CD14-positive monocyte (primary cell): ENCODE data around the gene TEN1. TPM values are rescaled to one million over a fixed set of nuclear protein-coding genes. Genes with fewer than 3 reads are reported as not detected.

Experiments
- DNase-seq, 3 donors: peaks; one replicate each; pipeline ENCODE4 v3.0.0-alpha.2; 2011 to 2022
- H2AFZ ChIP-seq: 2 replicates; pipeline ENCODE4 v1.6.0; 2012; ENCODE audit warnings: mild to moderate bottlenecking, low read depth, low read length, inconsistent platforms; ENCODE audit not compliant: insufficient read depth, poor library complexity, severe bottlenecking
- H3K27ac ChIP-seq, 2 donors: 1 replicate in 1 of 2; 2 replicates in 1 of 2; pipeline ENCODE4 v1.5.1; 2012 to 2013; ENCODE audit warnings: low read length in 2 of 2, control low read depth in 1 of 2, inconsistent platforms in 1 of 2, low read depth in 1 of 2, mild to moderate bottlenecking in 1 of 2
- H3K27me3 ChIP-seq, 2 donors: one replicate each; pipeline versions ENCODE4 v1.6.0 to v1.6.1; 2011 to 2013; ENCODE audit warnings: low read length in 2 of 2; ENCODE audit not compliant: control insufficient read depth in 2 of 2, insufficient read depth in 2 of 2
- H3K36me3 ChIP-seq, 2 donors: replicated peaks in 1 of 2; 1 replicate in 1 of 2; 2 replicates in 1 of 2; pipeline versions ENCODE4 v1.5.1 to v1.6.1; 2012 to 2013; ENCODE audit warnings: low read length in 2 of 2, control low read depth in 1 of 2, inconsistent platforms in 1 of 2, mild to moderate bottlenecking in 1 of 2; ENCODE audit not compliant: insufficient read depth in 2 of 2, control insufficient read depth in 1 of 2
- H3K4me1 ChIP-seq, 2 donors: 1 replicate in 1 of 2; 2 replicates in 1 of 2; pipeline versions ENCODE4 v1.5.1 to v1.6.1; 2012 to 2013; ENCODE audit warnings: low read length in 2 of 2, control low read depth in 1 of 2, inconsistent platforms in 1 of 2, mild to moderate bottlenecking in 1 of 2, moderate library complexity in 1 of 2; ENCODE audit not compliant: insufficient read depth in 2 of 2, control insufficient read depth in 1 of 2
- H3K4me2 ChIP-seq: replicated peaks from 2 replicates; pipeline ENCODE3; 2012; ENCODE audit warnings: low read length, moderate library complexity, mild to moderate bottlenecking; ENCODE audit not compliant: poor library complexity, severe bottlenecking; ENCODE audit errors: extremely low read depth
- H3K4me3 ChIP-seq, 3 experiments: fragments of 200-600 bp in 1 of 3; sonication (generic) in 1 of 3; replicated peaks in 1 of 3; 1 replicate in 2 of 3; 2 replicates in 1 of 3; pipeline ENCODE4 v1.5.1; 2011 to 2013; ENCODE audit warnings: low read length in 3 of 3, mild to moderate bottlenecking in 3 of 3, control low read depth in 2 of 3, low read depth in 2 of 3, inconsistent platforms in 1 of 3, moderate library complexity in 1 of 3
- H3K79me2 ChIP-seq: 2 replicates; pipeline ENCODE4 v1.6.0; 2012; ENCODE audit warnings: mild to moderate bottlenecking, control low read depth, inconsistent platforms, low read length, moderate library complexity; ENCODE audit not compliant: insufficient read depth
- H3K9ac ChIP-seq: 2 replicates; pipeline ENCODE4 v1.6.0; 2017; ENCODE audit warnings: low read length, mild to moderate bottlenecking; ENCODE audit not compliant: insufficient read depth, poor library complexity, severe bottlenecking
- H3K9me3 ChIP-seq, 2 donors: replicated peaks in 1 of 2; 1 replicate in 1 of 2; 2 replicates in 1 of 2; pipeline versions ENCODE4 v1.5.1 to v1.6.1; 2012 to 2013; ENCODE audit warnings: low read length in 2 of 2, control low read depth in 1 of 2; ENCODE audit not compliant: control insufficient read depth in 1 of 2, insufficient read depth in 1 of 2
- H4K20me1 ChIP-seq: 2 replicates; pipeline ENCODE4 v1.6.0; 2012; ENCODE audit warnings: mild to moderate bottlenecking, low read length, control low read depth, moderate library complexity; ENCODE audit not compliant: insufficient read depth
- H3K27ac Mint-ChIP-seq, 7 donors: one replicate each; pipeline ENCODE4 v1.8.0; 2020; ENCODE audit warnings: mild to moderate bottlenecking in 7 of 7, mixed read lengths in 7 of 7, moderate library complexity in 6 of 7, inconsistent platforms in 2 of 7
- H3K27me3 Mint-ChIP-seq, 3 donors: one replicate each; pipeline ENCODE4 v1.8.0; 2021 to 2022; ENCODE audit warnings: low read depth in 3 of 3, mild to moderate bottlenecking in 3 of 3, mixed read lengths in 3 of 3, moderate library complexity in 3 of 3, inconsistent platforms in 1 of 3
- H3K36me3 Mint-ChIP-seq, 2 donors: one replicate each; pipeline ENCODE4 v1.8.0; 2020; ENCODE audit warnings: mixed read lengths in 2 of 2, inconsistent platforms in 1 of 2, mild to moderate bottlenecking in 1 of 2
- H3K4me1 Mint-ChIP-seq: one replicate; pipeline ENCODE4 v1.8.0; 2020; ENCODE audit warnings: mild to moderate bottlenecking, mixed read lengths
- H3K4me3 Mint-ChIP-seq, 2 donors: one replicate each; pipeline ENCODE4 v1.8.0; 2020; ENCODE audit warnings: mild to moderate bottlenecking in 2 of 2, mixed read lengths in 2 of 2, moderate library complexity in 1 of 2
- H3K9me3 Mint-ChIP-seq, 7 donors: one replicate each; pipeline ENCODE4 v1.8.0; 2020 to 2022; ENCODE audit warnings: mixed read lengths in 7 of 7, mild to moderate bottlenecking in 6 of 7, moderate library complexity in 6 of 7, inconsistent platforms in 2 of 7
- CTCF ChIP-seq: fragments of 200-600 bp; IDR thresholded peaks from one replicate; pipeline ENCODE4 v1.8.0; 2022; ENCODE audit warnings: antibody characterized with exemption, mild to moderate bottlenecking
- WGBS: methylation state at CpG from one replicate; pipeline ENCODE4 v1.1.5; 2013; ENCODE audit warnings: missing lambda C conversion rate; ENCODE audit not compliant: insufficient coverage; 5-methylcytosine and 5-hydroxymethylcytosine counted together
- intact Hi-C, 2 donors: fragments of 100-400 bp; cut with micrococcal nuclease; formaldehyde crosslinking; loops; one replicate each; pipeline versions ENCODE4 v1.15.0 to v1.15.1; 2023
- polyA plus RNA-seq, 3 donors: library from polyadenylated mRNA; depleted of rRNA in 1 of 3; unstranded in 2 of 3; stranded (reverse) in 1 of 3; fragments of 300-500 nt in 2 of 3; fragments of >200 nt in 1 of 3; fragmentation: Illumina TruSeq in 2 of 3; gene quantifications; 1 replicate in 2 of 3; 2 replicates in 1 of 3; pipeline ENCODE4 v1.2.3, GENCODE V29; 2012 to 2021

Gene TEN1
- polyA plus RNA-seq, 3 donors, result 22.4 to 37.2 (median 31.3) TPM

- Histone ChIP-seq H2AFZ (no peak overlapping the region), H3K4me2 (no peak overlapping the region), H3K27me3 (no peaks in the 10 kb centered on the region), H3K4me3 (no peak overlapping the region), H3K9ac (no peak overlapping the region), H3K36me3 (peaks cover 42 to 53% of the 10 kb centered on the region in 2 donors), H4K20me1 (no peaks in the 10 kb centered on the region), H3K27ac (no peak overlapping the region), H3K4me1 (peaks cover 11 to 16% of the 10 kb centered on the region in 2 donors), H3K9me3 (no peaks in the 10 kb centered on the region), H3K79me2 (no peaks in the 10 kb centered on the region)
- intact Hi-C loops, result loop anchor here in 1 of 2 donors (5.0 kb wide), 1 partner anchor 41 kb away; the partner anchor contains the start of gene MRPL38
- Mint-ChIP-seq H3K9me3 (no peaks in the 10 kb centered on the region), H3K4me3 (no peak overlapping the region), H3K4me1 (peaks cover 13% of the 10 kb centered on the region), H3K27ac (no peak overlapping the region), H3K36me3 (peaks cover 42 to 45% of the 10 kb centered on the region in 2 donors), H3K27me3 (peaks cover 0 to 2% (median 2%) of the 10 kb centered on the region in 3 donors)
- no peak for DNase-seq
- WGBS, result no CpG with 5 or more reads among the region's 1 CpG
- no peak for TF ChIP-seq CTCF
Observed at GRCh38 chr17:75943491-75943890, 35.5 kb upstream of the TEN1 start.

GRCh38 chr17:75945211-75945610, 33.8 kb upstream of the TEN1 start:
- Histone ChIP-seq H3K4me2 (no peak overlapping the region), H4K20me1 (no peaks in the 10 kb centered on the region), H3K27me3 (no peaks in the 10 kb centered on the region), H3K9ac (no peak overlapping the region), H3K36me3 (peaks cover 56 to 71% of the 10 kb centered on the region in 2 donors), H3K4me3 (no peak overlapping the region), H2AFZ (no peak overlapping the region), H3K4me1 (peaks cover 11 to 15% of the 10 kb centered on the region in 2 donors), H3K79me2 (no peaks in the 10 kb centered on the region), H3K9me3 (no peaks in the 10 kb centered on the region), H3K27ac (no peak overlapping the region)
- intact Hi-C loops, result no loop called here
- DNase-seq, result no peak
- TF ChIP-seq CTCF, result no peak
- Mint-ChIP-seq H3K27me3 (peaks cover 0 to 2% (median 0%) of the 10 kb centered on the region in 3 donors), H3K36me3 (peaks cover 59 to 62% of the 10 kb centered on the region in 2 donors), H3K4me1 (peaks cover 12% of the 10 kb centered on the region), H3K27ac (no peak overlapping the region), H3K9me3 (no peaks in the 10 kb centered on the region), H3K4me3 (no peak overlapping the region)
- no CpG with 5 or more reads among the region's 2 CpGs for WGBS
